ENCODE results near the gene VWA1. TPM values are rescaled to one million over a fixed set of nuclear protein-coding genes. Genes with fewer than 3 reads are reported as not detected.

The VWA1 gene
- total RNA-seq, 2 experiments from 2014 or later: not detected

DNA sequence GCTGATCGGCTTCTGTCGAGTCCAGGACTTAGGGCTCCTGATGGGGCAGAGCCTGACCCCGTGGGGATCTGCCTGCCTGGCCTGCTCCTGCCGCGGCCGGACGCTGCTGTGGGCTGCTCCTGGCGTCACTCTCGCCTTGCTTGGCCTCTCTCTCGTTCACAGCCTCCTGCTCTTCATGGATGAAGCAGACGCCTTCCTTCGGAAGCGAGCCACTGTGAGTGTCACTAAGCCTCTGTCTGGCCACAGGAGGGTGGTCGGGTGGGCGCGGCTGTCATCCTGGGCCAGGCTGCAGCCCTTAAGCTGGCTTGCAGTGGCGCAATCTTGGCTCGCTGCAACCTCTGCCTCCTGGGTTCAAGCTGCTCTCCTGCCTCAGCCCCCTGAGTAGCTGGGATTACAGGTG lies 52.2 kb downstream of the VWA1 start:
- ChIA-PET POLR2A (no interaction called here), CTCF (ENCODE audit: unreplicated experiment) (interaction anchor here (0.6 kb wide), 1 partner anchor 26 kb away, joined by 3 read pairs; no protein-coding TSS in a partner anchor)
- H3K27ac ChIP-seq (ENCODE audit: low read depth, low read length, poor library complexity, severe bottlenecking): no peak overlapping the region
- BruUV-seq (replicated peaks): no TSS peak
- no peaks in the 10 kb centered on the region for H3K79me2 ChIP-seq (ENCODE audit: insufficient read depth, low read depth, low read length)
- peaks cover 5% of the 10 kb centered on the region; the same call in 1 of the 2 replicates for H3K9me3 ChIP-seq (ENCODE audit: low read length)
- TF ChIP-seq, protein P1, sequence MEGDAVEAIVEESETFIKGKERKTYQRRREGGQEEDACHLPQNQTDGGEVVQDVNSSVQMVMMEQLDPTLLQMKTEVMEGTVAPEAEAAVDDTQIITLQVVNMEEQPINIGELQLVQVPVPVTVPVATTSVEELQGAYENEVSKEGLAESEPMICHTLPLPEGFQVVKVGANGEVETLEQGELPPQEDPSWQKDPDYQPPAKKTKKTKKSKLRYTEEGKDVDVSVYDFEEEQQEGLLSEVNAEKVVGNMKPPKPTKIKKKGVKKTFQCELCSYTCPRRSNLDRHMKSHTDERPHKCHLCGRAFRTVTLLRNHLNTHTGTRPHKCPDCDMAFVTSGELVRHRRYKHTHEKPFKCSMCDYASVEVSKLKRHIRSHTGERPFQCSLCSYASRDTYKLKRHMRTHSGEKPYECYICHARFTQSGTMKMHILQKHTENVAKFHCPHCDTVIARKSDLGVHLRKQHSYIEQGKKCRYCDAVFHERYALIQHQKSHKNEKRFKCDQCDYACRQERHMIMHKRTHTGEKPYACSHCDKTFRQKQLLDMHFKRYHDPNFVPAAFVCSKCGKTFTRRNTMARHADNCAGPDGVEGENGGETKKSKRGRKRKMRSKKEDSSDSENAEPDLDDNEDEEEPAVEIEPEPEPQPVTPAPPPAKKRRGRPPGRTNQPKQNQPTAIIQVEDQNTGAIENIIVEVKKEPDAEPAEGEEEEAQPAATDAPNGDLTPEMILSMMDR (conservative IDR thresholded peaks at IDR 0.05; ENCODE audit: low read length): no peak
- no peak for TF ChIP-seq EZH2phosphoT487 (IDR thresholded peaks at IDR 0.05; ENCODE audit: borderline replicate concordance, low read depth, low read length)
- intact Hi-C loops (cut with micrococcal nuclease; ENCODE audit: unreplicated experiment): no loop called here
- H3K36me3 ChIP-seq (ENCODE audit: insufficient read depth, low read length): peaks cover 83% of the 10 kb centered on the region
- no peak for DNase-seq (ENCODE audit: low spot score)
- H4K20me1 ChIP-seq (ENCODE audit: insufficient read depth, low read length): no peaks in the 10 kb centered on the region
- H3K4me1 ChIP-seq (ENCODE audit: insufficient read depth, low read length, poor library complexity, severe bottlenecking): no peaks in the 10 kb centered on the region
- no peak overlapping the region for H2AFZ ChIP-seq (ENCODE audit: low read length)
- no peaks in the 10 kb centered on the region for H3K9me2 ChIP-seq (ENCODE audit: insufficient read depth, low read length)
- H3K4me2 ChIP-seq (ENCODE audit: low read length): no peak overlapping the region
- no peak overlapping the region for H3K4me3 ChIP-seq (ENCODE audit: low read depth, low read length, poor library complexity, severe bottlenecking)

DNA sequence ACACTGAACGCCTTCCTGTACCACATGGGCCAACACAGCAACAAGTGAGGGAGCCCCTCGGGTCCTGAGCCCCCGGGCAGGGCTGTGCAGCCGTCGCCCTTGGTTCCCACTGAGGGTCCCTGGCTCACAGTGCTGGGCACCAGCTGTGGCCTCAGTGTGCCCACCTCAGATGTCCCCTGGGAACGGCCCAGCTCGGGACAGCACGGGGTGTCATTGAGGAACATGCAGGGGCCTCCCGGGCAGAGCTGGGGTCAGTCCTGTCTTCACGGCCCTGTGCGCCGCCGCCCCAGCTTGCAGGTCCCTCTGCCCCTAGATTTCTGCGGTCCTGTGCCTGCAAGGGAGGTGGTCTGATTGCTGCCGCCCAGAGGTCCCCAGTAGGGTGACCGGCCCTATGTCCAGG lies 53.7 kb downstream of the VWA1 start:
- H3K4me1 ChIP-seq (ENCODE audit: insufficient read depth, low read length, poor library complexity, severe bottlenecking): no peaks in the 10 kb centered on the region
- no peak overlapping the region for H3K4me2 ChIP-seq (ENCODE audit: low read length)
- TF ChIP-seq, protein P1 (conservative IDR thresholded peaks at IDR 0.05; ENCODE audit: low read length): no peak
- TF ChIP-seq EZH2phosphoT487 (IDR thresholded peaks at IDR 0.05; ENCODE audit: borderline replicate concordance, low read depth, low read length): no peak
- no peak overlapping the region for H3K27ac ChIP-seq (ENCODE audit: low read depth, low read length, poor library complexity, severe bottlenecking)
- no peaks in the 10 kb centered on the region for H3K79me2 ChIP-seq (ENCODE audit: insufficient read depth, low read depth, low read length)
- peaks cover 5% of the 10 kb centered on the region; the same call in 1 of the 2 replicates for H3K9me3 ChIP-seq (ENCODE audit: low read length)
- CTCF ChIA-PET (ENCODE audit: unreplicated experiment): no interaction called here
- peaks cover 82% of the 10 kb centered on the region for H3K36me3 ChIP-seq (ENCODE audit: insufficient read depth, low read length)
- H4K20me1 ChIP-seq (ENCODE audit: insufficient read depth, low read length): no peaks in the 10 kb centered on the region
- no peak overlapping the region for H2AFZ ChIP-seq (ENCODE audit: low read length)
- no peak overlapping the region for H3K4me3 ChIP-seq (ENCODE audit: low read depth, low read length, poor library complexity, severe bottlenecking)
- no peak for DNase-seq (ENCODE audit: low spot score)
- BruUV-seq (replicated peaks): no TSS peak
- POLR2A ChIA-PET: no interaction called here
- intact Hi-C loops (cut with micrococcal nuclease; ENCODE audit: unreplicated experiment): no loop called here
- no peaks in the 10 kb centered on the region for H3K9me2 ChIP-seq (ENCODE audit: insufficient read depth, low read length)

DNA sequence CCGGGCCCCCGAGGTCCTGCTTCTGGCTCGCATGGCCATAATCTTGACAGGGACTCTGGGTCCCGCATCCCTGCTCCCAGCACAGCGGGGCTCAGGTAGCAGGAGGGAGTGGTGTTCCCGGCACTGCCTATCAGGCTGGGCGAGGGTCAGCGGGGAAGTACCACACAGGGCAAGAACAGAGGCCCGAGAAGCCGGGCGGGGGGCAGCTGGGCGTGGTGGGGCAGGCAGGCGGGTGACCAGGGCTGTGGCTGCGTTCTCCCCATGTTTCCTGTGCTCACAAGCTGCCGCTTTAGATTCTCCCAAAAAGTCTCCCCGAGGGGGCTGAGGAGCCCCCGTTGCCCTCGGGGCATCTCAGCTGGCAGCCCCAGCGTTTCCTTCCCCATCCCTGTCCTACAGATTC lies 54.4 kb downstream of the VWA1 start:
- TF ChIP-seq, protein P1 (conservative IDR thresholded peaks at IDR 0.05; ENCODE audit: low read length): no peak
- no peak for TF ChIP-seq EZH2phosphoT487 (IDR thresholded peaks at IDR 0.05; ENCODE audit: borderline replicate concordance, low read depth, low read length)
- no TSS peak for BruUV-seq (replicated peaks)
- no peaks in the 10 kb centered on the region for H4K20me1 ChIP-seq (ENCODE audit: insufficient read depth, low read length)
- peaks cover 5% of the 10 kb centered on the region; the same call in 1 of the 2 replicates for H3K9me3 ChIP-seq (ENCODE audit: low read length)
- no peak overlapping the region for H3K27ac ChIP-seq (ENCODE audit: low read depth, low read length, poor library complexity, severe bottlenecking)
- DNase-seq (ENCODE audit: low spot score): no peak
- H3K36me3 ChIP-seq (ENCODE audit: insufficient read depth, low read length): peaks cover 78% of the 10 kb centered on the region
- H3K9me2 ChIP-seq (ENCODE audit: insufficient read depth, low read length): no peaks in the 10 kb centered on the region
- CTCF ChIA-PET (ENCODE audit: unreplicated experiment): no interaction called here
- intact Hi-C loops (cut with micrococcal nuclease; ENCODE audit: unreplicated experiment): no loop called here
- POLR2A ChIA-PET: no interaction called here
- no peaks in the 10 kb centered on the region for H3K79me2 ChIP-seq (ENCODE audit: insufficient read depth, low read depth, low read length)
- H3K4me2 ChIP-seq (ENCODE audit: low read length): no peak overlapping the region
- no peaks in the 10 kb centered on the region for H3K4me1 ChIP-seq (ENCODE audit: insufficient read depth, low read length, poor library complexity, severe bottlenecking)
- H2AFZ ChIP-seq (ENCODE audit: low read length): no peak overlapping the region
- H3K4me3 ChIP-seq (ENCODE audit: low read depth, low read length, poor library complexity, severe bottlenecking): no peak overlapping the region

All from OCI-LY7 (cell line).